Measurements from ENCODE around the gene SPIRE1. TPM values are rescaled to one million over a fixed set of nuclear protein-coding genes. Genes with fewer than 3 reads are reported as not detected.
"Not testable (repeated sequence)": the region's sequence is repeated elsewhere in the genome, so short reads cannot be mapped to it uniquely, and the experiment has no call there.

SPIRE1 gene
- total and polyA plus RNA-seq, 7 experiments from 2014 or later: 0.66 to 2.9 (median 1.3) TPM; not detected in 1

DNA sequence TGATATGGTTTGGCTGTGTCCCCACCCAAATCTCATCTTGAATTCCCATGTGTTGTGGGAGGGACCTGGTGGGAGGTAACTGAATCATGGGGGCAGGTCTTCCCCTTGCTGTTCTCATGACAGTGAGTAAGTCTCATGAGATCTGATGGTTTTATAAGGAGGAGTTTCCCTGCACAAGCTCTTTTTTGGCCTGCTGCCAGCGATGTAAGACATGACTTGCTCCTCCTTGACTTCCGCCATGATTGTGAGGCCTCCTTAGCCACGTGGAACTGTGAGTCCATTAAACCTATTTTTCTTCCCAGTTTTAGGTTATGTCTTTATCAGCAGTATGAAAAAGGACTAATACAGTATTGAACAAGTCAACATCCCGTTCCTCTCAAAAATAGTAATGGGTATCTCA is 118.7 kb downstream of the SPIRE1 start:
- H3K36me3 Mint-ChIP-seq; ATAC-seq; H3K27me3 ChIP-seq (ENCODE audit: control insufficient read depth in 2 of 2, insufficient read depth in 2 of 2, low read length in 2 of 2); H3K27ac ChIP-seq (ENCODE audit: low read depth, low read length); DNase-seq; H3K4me3 ChIP-seq (ENCODE audit: low read length); H3K27ac Mint-ChIP-seq; H3K9me3 ChIP-seq (ENCODE audit: control insufficient read depth in 2 of 3, low read length in 3 of 3); H3K4me1 ChIP-seq (ENCODE audit: control insufficient read depth in 2 of 2, insufficient read depth in 2 of 2, low read length in 2 of 2); H3K4me3 Mint-ChIP-seq; H3K36me3 ChIP-seq (ENCODE audit: control insufficient read depth in 2 of 3, insufficient read depth in 3 of 3, low read length in 3 of 3); intact Hi-C loops (cut with micrococcal nuclease); POLR2A ChIA-PET: not testable (repeated sequence)
- Mint-ChIP-seq H3K9me3 (peaks cover 4 to 35% (median 19%) of the 10 kb centered on the region in 11 donors), H3K27me3 (peaks cover 4 to 15% (median 6%) of the 10 kb centered on the region in 5 donors), H3K4me1 (peaks cover 0 to 12% (median 0%) of the 10 kb centered on the region in 7 donors)
- CTCF ChIA-PET: interaction anchor here (1.1 kb wide), 1 partner anchor 22 kb away, joined by 3 read pairs; no protein-coding TSS in a partner anchor

GRCh38 chr18:12534820-12535219 is 123.1 kb downstream of the SPIRE1 start:
- no peak overlapping the region for H3K27ac ChIP-seq (ENCODE audit: low read depth, low read length)
- no peaks in the 10 kb centered on the region for H3K27me3 ChIP-seq (ENCODE audit: control insufficient read depth in 2 of 2, insufficient read depth in 2 of 2, low read length in 2 of 2)
- H3K4me1 Mint-ChIP-seq: peaks cover 0 to 1% (median 0%) of the 10 kb centered on the region in 7 donors
- H3K4me1 ChIP-seq (ENCODE audit: control insufficient read depth in 2 of 2, insufficient read depth in 2 of 2, low read length in 2 of 2): no peaks in the 10 kb centered on the region
- ATAC-seq (no peak), DNase-seq (no peak)
- H3K4me3 ChIP-seq (ENCODE audit: low read length): no peak overlapping the region
- no peaks in the 10 kb centered on the region for H3K9me3 ChIP-seq (ENCODE audit: control insufficient read depth in 2 of 3, low read length in 3 of 3)
- H3K4me3 Mint-ChIP-seq: no peak overlapping the region
- H3K9me3 Mint-ChIP-seq: peaks cover 0 to 7% (median 3%) of the 10 kb centered on the region in 11 donors
- CTCF ChIA-PET: no interaction called here
- no peak overlapping the region for H3K27ac Mint-ChIP-seq
- no peaks in the 10 kb centered on the region for H3K36me3 Mint-ChIP-seq
- peaks cover 4 to 17% (median 5%) of the 10 kb centered on the region in 5 donors for H3K27me3 Mint-ChIP-seq
- intact Hi-C loops (cut with micrococcal nuclease): no loop called here
- no peaks in the 10 kb centered on the region for H3K36me3 ChIP-seq (ENCODE audit: control insufficient read depth in 2 of 3, insufficient read depth in 3 of 3, low read length in 3 of 3)
- POLR2A ChIA-PET: interaction anchor here (1.3 kb wide), 1 partner anchor 13 kb away, joined by 3 read pairs; no protein-coding TSS in a partner anchor

DNA sequence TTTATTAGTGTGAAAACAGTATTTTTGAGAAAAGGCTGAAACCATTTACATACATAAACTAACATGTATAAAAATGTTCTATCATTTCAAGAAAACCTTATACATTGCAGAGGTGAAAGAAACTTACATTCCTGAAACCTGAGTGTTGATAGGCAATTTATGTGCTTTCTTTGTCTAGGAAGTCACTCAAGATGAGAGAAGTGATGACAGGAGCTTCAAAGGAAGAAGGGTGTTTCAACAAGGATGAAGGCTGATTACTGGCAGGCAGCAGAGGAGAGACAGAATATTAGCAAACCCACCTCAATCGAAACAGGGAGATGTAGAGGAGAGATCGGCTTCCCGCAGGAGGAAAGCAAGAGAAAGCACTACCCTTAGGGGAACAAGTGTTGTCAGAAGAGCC is 125.2 kb downstream of the SPIRE1 start:
- H3K36me3 Mint-ChIP-seq: no peaks in the 10 kb centered on the region
- no peaks in the 10 kb centered on the region for H3K36me3 ChIP-seq (ENCODE audit: control insufficient read depth in 2 of 3, insufficient read depth in 3 of 3, low read length in 3 of 3)
- H3K27me3 ChIP-seq (ENCODE audit: control insufficient read depth in 2 of 2, insufficient read depth in 2 of 2, low read length in 2 of 2): no peaks in the 10 kb centered on the region
- H3K4me3 ChIP-seq (ENCODE audit: low read length): no peak overlapping the region
- no peak overlapping the region for H3K27ac Mint-ChIP-seq
- ChIA-PET CTCF (no interaction called here), POLR2A (no interaction called here)
- H3K27me3 Mint-ChIP-seq: peaks cover 4 to 11% (median 5%) of the 10 kb centered on the region in 5 donors
- no peak overlapping the region for H3K4me3 Mint-ChIP-seq
- DNase-seq: no peak
- H3K4me1 Mint-ChIP-seq: no peaks in the 10 kb centered on the region
- no peaks in the 10 kb centered on the region for H3K9me3 ChIP-seq (ENCODE audit: control insufficient read depth in 2 of 3, low read length in 3 of 3)
- no peak overlapping the region for H3K27ac ChIP-seq (ENCODE audit: low read depth, low read length)
- intact Hi-C loops (cut with micrococcal nuclease): no loop called here
- H3K9me3 Mint-ChIP-seq: no peaks in the 10 kb centered on the region
- H3K4me1 ChIP-seq (ENCODE audit: control insufficient read depth in 2 of 2, insufficient read depth in 2 of 2, low read length in 2 of 2): no peaks in the 10 kb centered on the region
- ATAC-seq: no peak

DNA sequence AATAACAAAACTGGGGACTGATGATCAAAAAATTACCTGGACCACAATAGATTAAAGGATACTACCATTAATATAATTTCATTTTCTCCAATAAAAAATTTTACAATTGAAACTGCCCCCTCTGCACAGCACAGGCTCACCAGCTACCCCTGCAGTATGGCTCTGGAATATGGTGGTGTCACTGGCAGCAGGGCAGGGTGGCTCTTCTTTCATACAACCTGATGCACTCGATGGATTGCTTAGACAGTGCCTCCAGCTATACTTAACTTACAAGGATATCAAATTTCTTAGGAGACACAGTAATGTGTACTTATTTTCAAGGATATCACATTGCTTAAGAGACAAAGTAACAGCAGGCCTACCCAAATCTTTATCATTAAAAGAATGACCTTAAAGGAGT is 126.2 kb downstream of the SPIRE1 start:
- ChIA-PET POLR2A (no interaction called here), CTCF (no interaction called here)

GRCh38 chr18:12520442-12520992 is 137.4 kb downstream of the SPIRE1 start:
- H3K27ac ChIP-seq (ENCODE audit: low read depth, low read length): no peak overlapping the region
- H3K4me1 ChIP-seq (ENCODE audit: control insufficient read depth in 2 of 2, insufficient read depth in 2 of 2, low read length in 2 of 2): no peaks in the 10 kb centered on the region
- H3K36me3 Mint-ChIP-seq: no peaks in the 10 kb centered on the region
- H3K4me3 Mint-ChIP-seq: no peak overlapping the region
- no peak for DNase-seq
- H3K36me3 ChIP-seq (ENCODE audit: control insufficient read depth in 2 of 3, insufficient read depth in 3 of 3, low read length in 3 of 3): no peaks in the 10 kb centered on the region
- H3K4me1 Mint-ChIP-seq: no peaks in the 10 kb centered on the region
- CTCF ChIA-PET: no interaction called here
- intact Hi-C loops (cut with micrococcal nuclease): no loop called here
- H3K9me3 ChIP-seq (ENCODE audit: control insufficient read depth in 2 of 3, low read length in 3 of 3): no peaks in the 10 kb centered on the region
- ATAC-seq: no peak
- POLR2A ChIA-PET: no interaction called here
- H3K27me3 Mint-ChIP-seq: peaks cover 0 to 18% (median 5%) of the 10 kb centered on the region in 5 donors
- H3K4me3 ChIP-seq (ENCODE audit: low read length): no peak overlapping the region
- no peaks in the 10 kb centered on the region for H3K9me3 Mint-ChIP-seq
- H3K27me3 ChIP-seq (ENCODE audit: control insufficient read depth in 2 of 2, insufficient read depth in 2 of 2, low read length in 2 of 2): peaks cover 0 to 4% of the 10 kb centered on the region in 2 donors
- no peak overlapping the region for H3K27ac Mint-ChIP-seq

More for the DNA sequence above, 126.2 kb downstream of the SPIRE1 start:
- Histone ChIP-seq H3K4me1 (ENCODE audit: control insufficient read depth in 2 of 2, insufficient read depth in 2 of 2, low read length in 2 of 2) (no peaks in the 10 kb centered on the region), H3K27ac (ENCODE audit: low read depth, low read length) (no peak overlapping the region), H3K9me3 (ENCODE audit: control insufficient read depth in 2 of 3, low read length in 3 of 3) (no peaks in the 10 kb centered on the region), H3K27me3 (ENCODE audit: control insufficient read depth in 2 of 2, insufficient read depth in 2 of 2, low read length in 2 of 2) (no peaks in the 10 kb centered on the region), H3K4me3 (ENCODE audit: low read length) (no peak overlapping the region), H3K36me3 (ENCODE audit: control insufficient read depth in 2 of 3, insufficient read depth in 3 of 3, low read length in 3 of 3) (no peaks in the 10 kb centered on the region)
- no peak overlapping the region for H3K4me3 Mint-ChIP-seq
- H3K27me3 Mint-ChIP-seq: peaks cover 4 to 11% (median 5%) of the 10 kb centered on the region in 5 donors
- no peaks in the 10 kb centered on the region for H3K36me3 Mint-ChIP-seq
- intact Hi-C loops (cut with micrococcal nuclease): no loop called here
- DNase-seq (no peak), ATAC-seq (no peak)
- no peaks in the 10 kb centered on the region for H3K4me1 Mint-ChIP-seq
- no peak overlapping the region for H3K27ac Mint-ChIP-seq
- no peaks in the 10 kb centered on the region for H3K9me3 Mint-ChIP-seq

- POLR2A ChIA-PET: no interaction called here
These were observed 138.9 kb downstream of the SPIRE1 start for GRCh38 chr18:12518832-12519531.

DNA sequence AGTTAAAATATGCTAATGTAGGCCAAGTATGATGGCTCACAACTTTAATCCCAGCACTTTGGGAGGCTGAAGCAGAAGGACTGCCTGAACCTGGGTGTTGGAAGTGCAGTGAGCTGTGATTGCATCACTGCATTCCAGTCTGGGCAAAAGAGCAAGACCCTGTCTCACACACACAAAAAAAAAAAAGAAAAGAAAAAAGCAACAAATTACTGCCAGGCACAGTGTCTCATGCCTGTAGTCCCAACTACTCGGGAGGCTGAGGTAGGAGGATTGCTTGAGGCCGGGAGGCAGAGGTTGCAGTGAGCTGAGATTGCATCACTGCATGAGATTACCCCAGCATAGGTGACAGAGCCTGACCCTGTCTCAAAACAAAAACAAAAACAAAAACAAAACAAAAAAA is 139.6 kb downstream of the SPIRE1 start:
- H3K36me3 Mint-ChIP-seq: no peaks in the 10 kb centered on the region
- H3K27me3 Mint-ChIP-seq: peaks cover 0 to 18% (median 4%) of the 10 kb centered on the region in 5 donors
- H3K4me3 Mint-ChIP-seq: no peak overlapping the region
- no peak overlapping the region for H3K27ac Mint-ChIP-seq
- H3K4me3 ChIP-seq (ENCODE audit: low read length): no peak overlapping the region
- ATAC-seq (no peak), DNase-seq (no peak)
- H3K27me3 ChIP-seq (ENCODE audit: control insufficient read depth in 2 of 2, insufficient read depth in 2 of 2, low read length in 2 of 2): peaks cover 0 to 4% of the 10 kb centered on the region in 2 donors
- intact Hi-C loops (cut with micrococcal nuclease): no loop called here
- no peaks in the 10 kb centered on the region for H3K9me3 Mint-ChIP-seq
- no peaks in the 10 kb centered on the region for H3K9me3 ChIP-seq (ENCODE audit: control insufficient read depth in 2 of 3, low read length in 3 of 3)
- POLR2A ChIA-PET: no interaction called here
- no peaks in the 10 kb centered on the region for H3K4me1 ChIP-seq (ENCODE audit: control insufficient read depth in 2 of 2, insufficient read depth in 2 of 2, low read length in 2 of 2)
- CTCF ChIA-PET: no interaction called here
- no peak overlapping the region for H3K27ac ChIP-seq (ENCODE audit: low read depth, low read length)
- H3K36me3 ChIP-seq (ENCODE audit: control insufficient read depth in 2 of 3, insufficient read depth in 3 of 3, low read length in 3 of 3): no peaks in the 10 kb centered on the region
- no peaks in the 10 kb centered on the region for H3K4me1 Mint-ChIP-seq

More at GRCh38 chr18:12518832-12519531, 138.9 kb downstream of the SPIRE1 start:
- no peaks in the 10 kb centered on the region for H3K4me1 Mint-ChIP-seq
- Histone ChIP-seq H3K9me3 (ENCODE audit: control insufficient read depth in 2 of 3, low read length in 3 of 3) (no peaks in the 10 kb centered on the region), H3K36me3 (ENCODE audit: control insufficient read depth in 2 of 3, insufficient read depth in 3 of 3, low read length in 3 of 3) (no peaks in the 10 kb centered on the region), H3K4me3 (ENCODE audit: low read length) (no peak overlapping the region), H3K27ac (ENCODE audit: low read depth, low read length) (no peak overlapping the region), H3K27me3 (ENCODE audit: control insufficient read depth in 2 of 2, insufficient read depth in 2 of 2, low read length in 2 of 2) (peaks cover 0 to 4% of the 10 kb centered on the region in 2 donors), H3K4me1 (ENCODE audit: control insufficient read depth in 2 of 2, insufficient read depth in 2 of 2, low read length in 2 of 2) (no peaks in the 10 kb centered on the region)
- ATAC-seq (no peak), DNase-seq (no peak)
- H3K36me3 Mint-ChIP-seq: no peaks in the 10 kb centered on the region
- H3K9me3 Mint-ChIP-seq: no peaks in the 10 kb centered on the region
- no peak overlapping the region for H3K27ac Mint-ChIP-seq
- CTCF ChIA-PET: no interaction called here
- H3K27me3 Mint-ChIP-seq: peaks cover 0 to 18% (median 5%) of the 10 kb centered on the region in 5 donors
- intact Hi-C loops (cut with micrococcal nuclease): no loop called here
- no peak overlapping the region for H3K4me3 Mint-ChIP-seq

All from naive thymus-derived CD4-positive, alpha-beta T cell (primary cell).